ENCODE results near the gene DUSP11. TPM values are rescaled to one million over a fixed set of nuclear protein-coding genes. Genes with fewer than 3 reads are reported as not detected.

The DUSP11 gene
- total and polyA plus RNA-seq, 2 of the 13 experiments (the other 11 are each of a cell fraction or from before 2014, with no cell fraction given), result 30.5 to 36.2 TPM

DNA sequence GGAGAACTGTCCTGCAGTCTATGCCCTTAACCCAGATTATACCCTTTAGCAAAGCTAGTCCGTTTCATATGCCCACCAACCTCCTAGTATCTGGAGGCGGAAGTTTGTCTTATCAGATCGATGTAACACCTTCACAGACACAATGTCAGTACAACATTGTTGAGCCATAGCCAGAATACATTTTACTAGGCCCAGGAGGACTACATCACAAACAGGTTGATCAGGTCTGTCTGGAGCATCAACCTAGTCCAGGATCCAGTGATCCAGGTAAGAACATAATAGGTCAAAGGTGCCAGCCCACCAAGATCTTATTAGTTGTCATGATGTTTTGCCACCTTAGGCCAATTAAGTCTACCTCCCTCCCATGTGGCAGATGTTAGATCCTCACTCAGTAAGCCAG, 40.8 kb downstream of the DUSP11 start (continued):
- TF ChIP-seq, protein P1, sequence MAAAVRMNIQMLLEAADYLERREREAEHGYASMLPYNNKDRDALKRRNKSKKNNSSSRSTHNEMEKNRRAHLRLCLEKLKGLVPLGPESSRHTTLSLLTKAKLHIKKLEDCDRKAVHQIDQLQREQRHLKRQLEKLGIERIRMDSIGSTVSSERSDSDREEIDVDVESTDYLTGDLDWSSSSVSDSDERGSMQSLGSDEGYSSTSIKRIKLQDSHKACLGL (CRISPR knock-in tag; IDR thresholded peaks at IDR 0.05), result no peak
- no peak for TF ChIP-seq KLF11 (CRISPR knock-in tag; IDR thresholded peaks at IDR 0.05)
- no peak for TF ChIP-seq TGIF2 (CRISPR knock-in tag; IDR thresholded peaks at IDR 0.05)
- TF ChIP-seq TBP (CRISPR knock-in tag; IDR thresholded peaks at IDR 0.05), result no peak
- no peak for TF ChIP-seq CHCHD3 (CRISPR knock-in tag; IDR thresholded peaks at IDR 0.05)
- no peak for TF ChIP-seq POLR2AphosphoS2 (IDR thresholded peaks at IDR 0.05; ENCODE audit: low read depth, low read length)
- no peak for TF ChIP-seq KLF15 (CRISPR knock-in tag; IDR thresholded peaks at IDR 0.05; ENCODE audit: borderline replicate concordance)
- TF ChIP-seq, protein P2, sequence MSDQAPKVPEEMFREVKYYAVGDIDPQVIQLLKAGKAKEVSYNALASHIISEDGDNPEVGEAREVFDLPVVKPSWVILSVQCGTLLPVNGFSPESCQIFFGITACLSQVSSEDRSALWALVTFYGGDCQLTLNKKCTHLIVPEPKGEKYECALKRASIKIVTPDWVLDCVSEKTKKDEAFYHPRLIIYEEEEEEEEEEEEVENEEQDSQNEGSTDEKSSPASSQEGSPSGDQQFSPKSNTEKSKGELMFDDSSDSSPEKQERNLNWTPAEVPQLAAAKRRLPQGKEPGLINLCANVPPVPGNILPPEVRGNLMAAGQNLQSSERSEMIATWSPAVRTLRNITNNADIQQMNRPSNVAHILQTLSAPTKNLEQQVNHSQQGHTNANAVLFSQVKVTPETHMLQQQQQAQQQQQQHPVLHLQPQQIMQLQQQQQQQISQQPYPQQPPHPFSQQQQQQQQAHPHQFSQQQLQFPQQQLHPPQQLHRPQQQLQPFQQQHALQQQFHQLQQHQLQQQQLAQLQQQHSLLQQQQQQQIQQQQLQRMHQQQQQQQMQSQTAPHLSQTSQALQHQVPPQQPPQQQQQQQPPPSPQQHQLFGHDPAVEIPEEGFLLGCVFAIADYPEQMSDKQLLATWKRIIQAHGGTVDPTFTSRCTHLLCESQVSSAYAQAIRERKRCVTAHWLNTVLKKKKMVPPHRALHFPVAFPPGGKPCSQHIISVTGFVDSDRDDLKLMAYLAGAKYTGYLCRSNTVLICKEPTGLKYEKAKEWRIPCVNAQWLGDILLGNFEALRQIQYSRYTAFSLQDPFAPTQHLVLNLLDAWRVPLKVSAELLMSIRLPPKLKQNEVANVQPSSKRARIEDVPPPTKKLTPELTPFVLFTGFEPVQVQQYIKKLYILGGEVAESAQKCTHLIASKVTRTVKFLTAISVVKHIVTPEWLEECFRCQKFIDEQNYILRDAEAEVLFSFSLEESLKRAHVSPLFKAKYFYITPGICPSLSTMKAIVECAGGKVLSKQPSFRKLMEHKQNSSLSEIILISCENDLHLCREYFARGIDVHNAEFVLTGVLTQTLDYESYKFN (CRISPR knock-in tag; conservative IDR thresholded peaks at IDR 0.05), result no peak
- no peak for TF ChIP-seq ZNF282 (IDR thresholded peaks at IDR 0.05; ENCODE audit: partially characterized antibody)
- no peak for TF ChIP-seq SP4 (CRISPR knock-in tag; IDR thresholded peaks at IDR 0.05)
- TF ChIP-seq ZMAT3 (CRISPR knock-in tag; conservative IDR thresholded peaks at IDR 0.05), result no peak
